GM19240 (cell line): Measurements from ENCODE around the gene GTSE1.

Experiments used
- DNase-seq: peaks from one replicate; pipeline ENCODE4 v3.0.0; 2011; ENCODE audit warnings: low spot score; ENCODE audit not compliant: insufficient read length

Gene GTSE1

DNA sequence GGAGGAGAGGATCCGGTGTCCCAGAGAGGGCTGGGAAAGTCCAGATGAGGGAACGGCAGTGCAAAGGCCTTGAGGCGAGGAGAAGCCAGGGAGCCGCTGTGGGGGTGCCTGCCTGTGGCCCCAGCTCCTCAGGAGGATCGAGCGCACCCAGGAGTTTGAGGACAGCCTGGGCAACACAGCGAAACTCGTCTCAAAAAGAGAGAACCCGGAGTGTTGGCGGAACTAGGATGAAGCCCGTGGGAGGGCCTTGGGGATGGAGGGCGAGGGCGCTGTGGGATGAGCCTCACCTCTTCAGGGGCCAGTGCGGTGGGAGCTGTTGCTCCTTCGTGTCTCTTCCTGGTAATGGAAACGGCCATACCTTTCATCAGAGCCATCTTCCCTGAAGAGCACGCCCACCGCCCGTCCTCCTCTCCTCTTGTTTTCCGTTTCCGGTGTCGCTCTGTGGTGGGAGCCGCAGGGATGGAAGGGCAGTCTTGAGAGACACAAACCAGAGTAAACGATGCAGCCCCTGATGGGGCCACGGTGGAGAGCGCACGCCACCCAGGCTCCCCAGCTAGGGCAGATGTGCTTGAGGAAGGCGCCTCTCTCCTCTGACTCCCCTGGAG is 54.6 kb downstream of the GTSE1 start:
- no peak for DNase-seq

DNA sequence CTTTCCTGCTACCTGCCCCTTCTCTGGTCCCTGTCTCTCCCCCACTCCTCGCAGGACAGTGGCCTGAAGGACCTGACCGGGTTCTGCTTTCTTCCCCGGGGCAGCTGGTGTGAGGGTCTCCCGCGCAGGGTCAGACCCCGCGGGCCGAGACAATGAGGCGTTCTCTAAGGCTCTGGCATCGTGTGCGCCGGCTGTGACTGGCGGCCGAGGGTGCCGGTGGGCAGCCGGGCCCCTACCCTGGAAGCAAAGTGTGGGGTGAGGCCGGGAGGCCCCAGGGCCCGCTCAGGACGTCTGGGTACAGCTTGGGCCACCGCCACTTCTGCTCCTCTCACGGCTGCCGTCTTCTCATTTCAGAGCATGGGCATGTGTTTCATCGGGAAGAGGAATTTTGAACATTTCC is 55.1 kb downstream of the GTSE1 start:
- DNase-seq = no peak

- DNase-seq = no peak
Measured at GRCh38 chr22:46352276-46352675, 55.6 kb downstream of the GTSE1 start.

- no peak for DNase-seq
Measured at GRCh38 chr22:46352691-46353386, 56.2 kb downstream of the GTSE1 start.

- no peak for DNase-seq
Measured at GRCh38 chr22:46353483-46354105, 56.9 kb downstream of the GTSE1 start.

DNA sequence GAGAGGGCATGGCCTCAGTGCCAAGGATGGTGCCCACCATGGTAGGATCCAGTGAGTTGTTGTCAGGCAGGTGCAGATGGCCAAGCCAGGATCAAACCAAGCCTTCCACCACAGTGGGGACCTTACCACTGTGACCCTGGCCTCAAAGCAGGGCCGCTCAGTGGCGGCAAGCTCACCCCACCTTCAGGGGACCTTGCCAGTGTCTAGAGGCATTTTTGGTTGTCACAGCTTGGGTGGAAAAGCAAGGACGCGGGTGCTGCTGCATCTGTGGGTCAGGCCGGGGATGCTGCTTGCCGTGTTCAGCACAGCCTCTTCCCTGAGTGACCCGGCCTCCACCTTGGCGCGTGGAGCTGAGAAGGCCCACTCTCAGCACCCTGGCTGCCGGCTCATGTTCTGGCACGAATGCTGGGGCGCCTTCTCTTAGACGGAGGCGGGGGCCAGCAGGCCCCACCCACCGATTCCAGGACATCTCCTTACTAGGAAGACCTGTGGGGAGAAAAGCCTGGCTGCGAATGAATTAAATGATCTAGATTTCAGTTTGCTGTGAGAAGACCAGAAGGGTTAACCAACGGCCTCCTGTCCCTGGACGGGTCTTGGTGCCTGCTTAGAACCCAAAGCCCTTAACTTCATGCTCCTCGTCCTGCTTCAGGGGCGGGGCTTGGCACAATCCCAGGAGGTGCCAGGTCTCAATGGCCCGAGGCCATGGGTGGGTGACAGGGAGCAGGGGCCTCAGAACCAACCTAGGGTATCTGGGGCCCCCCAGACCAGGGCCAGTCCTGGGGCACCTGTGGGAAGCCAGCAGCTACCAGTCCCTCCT is 57.7 kb downstream of the GTSE1 start:
- no peak for DNase-seq

GRCh38 chr22:46354993-46355305 is 58.3 kb downstream of the GTSE1 start:
- no peak for DNase-seq

- DNase-seq = peak; percentile 55
Measured at GRCh38 chr22:46355369-46355995, 58.8 kb downstream of the GTSE1 start.

GRCh38 chr22:46355996-46356471 is 59.4 kb downstream of the GTSE1 start:
- DNase-seq = no peak

GRCh38 chr22:46356496-46357480 is 60.1 kb downstream of the GTSE1 start:
- no peak for DNase-seq

- no peak for DNase-seq
Measured at GRCh38 chr22:46357711-46358520, 61.2 kb downstream of the GTSE1 start.

GRCh38 chr22:46358766-46359165 is 62.1 kb downstream of the GTSE1 start:
- no peak for DNase-seq

DNA sequence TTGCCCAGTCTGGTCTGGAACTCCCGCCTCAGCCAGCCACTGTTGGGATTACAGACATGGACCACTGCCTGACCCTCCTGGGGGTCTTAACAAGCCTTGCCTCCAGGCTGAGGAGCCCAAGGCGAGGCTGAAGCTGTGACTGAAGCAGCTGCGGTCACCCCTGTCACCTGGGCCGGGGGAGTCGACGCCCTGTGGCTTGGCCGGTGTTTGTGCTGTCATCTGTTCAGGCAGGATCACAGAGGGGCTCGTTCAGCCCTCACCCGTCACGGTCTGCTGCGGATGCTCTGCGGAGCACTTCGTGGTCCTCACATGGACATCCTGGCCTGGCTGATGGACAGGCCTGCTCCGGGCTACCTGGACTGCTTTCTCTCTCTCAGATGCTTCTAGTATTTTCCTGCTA is 62.7 kb downstream of the GTSE1 start:
- DNase-seq = no peak

GRCh38 chr22:46360097-46360496 is 63.4 kb downstream of the GTSE1 start:
- DNase-seq = no peak

- DNase-seq = no peak
Measured at GRCh38 chr22:46360891-46361290, 64.2 kb downstream of the GTSE1 start.

DNA sequence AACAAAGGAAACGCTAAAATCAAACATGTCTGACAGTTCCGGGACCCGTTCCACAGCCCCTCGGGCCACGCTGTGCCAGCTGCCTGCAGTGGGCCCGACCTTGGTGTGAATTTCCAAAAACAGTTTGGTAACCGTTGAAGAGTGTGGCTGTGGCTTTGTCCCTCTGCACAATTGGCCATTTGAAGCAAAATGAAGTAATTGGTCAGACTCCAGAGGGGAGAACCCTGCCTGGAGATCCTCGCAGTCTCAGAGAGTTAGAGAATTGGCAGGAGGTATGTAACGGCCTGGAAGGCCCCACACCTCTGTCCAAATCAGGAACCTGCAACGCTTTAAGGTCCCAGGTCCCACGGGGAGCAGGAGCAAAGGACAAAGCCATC is 65.1 kb downstream of the GTSE1 start:
- DNase-seq = no peak

DNA sequence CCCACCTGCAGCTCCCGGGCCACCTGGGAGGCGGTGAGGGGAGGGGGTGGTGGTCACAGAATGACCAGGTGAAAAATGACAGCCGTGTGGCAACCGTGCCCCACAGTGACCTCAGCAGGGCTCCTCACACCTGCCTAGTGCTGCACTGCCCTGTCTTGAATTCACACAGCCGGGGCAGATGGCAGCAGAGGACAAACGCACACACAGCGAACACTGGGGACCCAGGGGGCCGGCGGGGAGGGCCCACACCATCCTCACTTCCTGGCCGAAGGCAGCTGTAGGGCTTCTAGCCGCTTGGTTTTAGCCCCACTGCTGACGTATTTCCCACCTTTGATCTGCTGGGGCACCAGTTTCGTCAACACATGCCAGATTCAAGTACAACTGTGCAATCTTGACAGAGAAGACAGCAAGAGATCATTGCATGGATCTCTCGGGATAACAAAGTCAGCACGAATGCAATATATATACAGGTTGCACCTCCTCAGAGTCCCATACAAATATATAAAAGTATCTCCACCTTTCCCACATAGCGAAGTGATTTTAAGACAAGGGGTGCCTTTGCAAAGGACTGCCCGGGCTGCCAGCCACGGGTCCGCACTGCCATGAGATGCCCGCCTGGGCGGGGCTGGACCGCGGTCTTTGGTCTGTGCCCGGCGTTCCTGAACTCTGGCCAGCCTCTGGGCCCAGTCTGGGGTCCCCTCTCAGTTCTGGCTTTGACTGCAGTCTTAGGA is 65.7 kb downstream of the GTSE1 start:
- no peak for DNase-seq

DNA sequence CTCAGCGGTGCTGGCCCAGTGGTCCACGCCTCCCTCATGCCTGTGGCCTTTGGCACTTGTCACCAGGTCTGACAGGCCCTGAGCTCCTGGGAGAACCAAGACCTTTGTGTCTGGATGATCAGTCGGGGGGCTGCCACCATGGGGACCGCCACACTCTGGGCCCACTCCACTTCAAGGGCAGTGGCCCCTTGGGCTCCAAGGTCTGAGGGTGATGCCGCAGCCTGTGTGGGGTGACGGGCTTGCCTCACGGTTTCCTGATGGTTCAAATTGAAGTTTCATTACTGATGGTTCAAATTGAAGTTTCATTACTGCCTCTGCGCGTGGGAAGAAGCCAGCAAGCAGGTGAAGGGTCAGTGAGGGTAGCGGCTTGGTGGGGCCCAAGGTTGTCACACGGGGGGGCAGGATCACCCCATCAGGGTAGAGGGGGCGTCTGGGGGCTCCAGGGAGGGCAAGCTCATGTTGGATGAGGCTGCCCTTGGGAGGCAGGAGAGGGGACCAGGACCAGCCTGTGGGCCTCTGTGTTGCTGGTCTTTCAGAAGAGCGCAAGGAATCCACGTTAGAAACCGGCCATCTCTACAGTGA is 66.4 kb downstream of the GTSE1 start:
- no peak for DNase-seq
